Epithelial cell of proximal tubule (primary cell): ENCODE results near the gene CLN3. TPM values are rescaled to one million over a fixed set of nuclear protein-coding genes. Genes with fewer than 3 reads are reported as not detected.

ENCODE experiments used
- total RNA-seq: library from RNA; depleted of rRNA; stranded (reverse); fragments of >200 nt; gene quantifications from 2 replicates; pipeline ENCODE4 v1.2.3, GENCODE V29; 2015

Gene CLN3
- total RNA-seq, 1 donor from 2014 or later: 16.0 TPM

Other genes starting within 250 kb of the CLN3 start
- gene SBK1, start 199.5 kb downstream of the CLN3 start, total RNA-seq: 1.4 and 4.8 TPM in 2 replicates
- 0.07 and 0.29 TPM in 2 replicates for gene NPIPB6, start 128.6 kb downstream of the CLN3 start, total RNA-seq
- gene EIF3CL, start 88.2 kb downstream of the CLN3 start, total RNA-seq: 132 and 175 TPM in 2 replicates
- not detected in 2 replicates for gene NPIPB7, start 19.7 kb downstream of the CLN3 start, total RNA-seq
- not detected in 2 replicates for gene APOBR, start 2.6 kb upstream of the CLN3 start, total RNA-seq
- gene IL27, start 14.8 kb upstream of the CLN3 start, total RNA-seq: not detected in 2 replicates
- not detected in 2 replicates for gene NUPR1, start 46.9 kb upstream of the CLN3 start, total RNA-seq
- 17.4 and 18.7 TPM in 2 replicates for gene SGF29, start 61.8 kb upstream of the CLN3 start, total RNA-seq
- gene SULT1A2, start 105.0 kb upstream of the CLN3 start, total RNA-seq: 0.17 TPM in 1 of 2 replicates, not detected in the other
- 0.72 and 8.6 TPM in 2 replicates for gene SULT1A1, start 118.0 kb upstream of the CLN3 start, total RNA-seq
- not detected in 2 replicates for gene NPIPB8, start 146.0 kb upstream of the CLN3 start, total RNA-seq
- 178 and 287 TPM in 2 replicates for gene EIF3C, start 219.4 kb upstream of the CLN3 start, total RNA-seq